NCI-H82 (cell line): ENCODE measurements around the gene CNOT8.
"Not testable (repeated sequence)": the region's sequence is repeated elsewhere in the genome, so short reads cannot be mapped to it uniquely, and the experiment has no call there.

Experiments
- DNase-seq: peaks from one replicate; lab custom pipeline; 2025; lab: John Stamatoyannopoulos, UW

Gene CNOT8

GRCh38 chr5:154865466-154866184, 7.2 kb downstream of the CNOT8 start:
- DNase-seq, result no peak

GRCh38 chr5:154866841-154867240, 8.4 kb downstream of the CNOT8 start:
- no peak for DNase-seq

- DNase-seq, result peak; percentile 28
Observed at GRCh38 chr5:154868702-154869101, 10.3 kb downstream of the CNOT8 start.

- no peak for DNase-seq
Observed at GRCh38 chr5:154871734-154872133, 13.3 kb downstream of the CNOT8 start.

- DNase-seq, result no peak
Observed at GRCh38 chr5:154873791-154874331, 15.4 kb downstream of the CNOT8 start.

GRCh38 chr5:154878642-154879335, 20.4 kb downstream of the CNOT8 start:
- DNase-seq, result no peak

- DNase-seq, result no peak
Observed at GRCh38 chr5:154881986-154882385, 23.6 kb downstream of the CNOT8 start.

- no peak for DNase-seq
Observed at GRCh38 chr5:154884424-154884823, 26.0 kb downstream of the CNOT8 start.

GRCh38 chr5:154885439-154885838, 27.0 kb downstream of the CNOT8 start:
- DNase-seq, result no peak

GRCh38 chr5:154892369-154892771, 33.9 kb downstream of the CNOT8 start:
- DNase-seq, result no peak

GRCh38 chr5:154893381-154893780, 35.0 kb downstream of the CNOT8 start:
- no peak for DNase-seq

- no peak for DNase-seq
Observed at GRCh38 chr5:154895606-154896561, 37.5 kb downstream of the CNOT8 start.

GRCh38 chr5:154896562-154897165, 38.2 kb downstream of the CNOT8 start:
- DNase-seq, result no peak

- DNase-seq, result no peak
Observed at GRCh38 chr5:154898210-154898609, 39.8 kb downstream of the CNOT8 start.

GRCh38 chr5:154899151-154899816, 40.9 kb downstream of the CNOT8 start:
- DNase-seq, result no peak

GRCh38 chr5:154900066-154900465, 41.6 kb downstream of the CNOT8 start:
- DNase-seq, result no peak

- DNase-seq, result no peak
Observed at GRCh38 chr5:154901276-154901675, 42.8 kb downstream of the CNOT8 start.

- DNase-seq, result no peak
Observed at GRCh38 chr5:154901913-154902312, 43.5 kb downstream of the CNOT8 start.

- DNase-seq, result not testable (repeated sequence)
Observed at GRCh38 chr5:154905601-154906000, 47.2 kb downstream of the CNOT8 start.

- DNase-seq, result no peak
Observed at GRCh38 chr5:154916874-154917273, 58.4 kb downstream of the CNOT8 start.

GRCh38 chr5:154917757-154918156, 59.3 kb downstream of the CNOT8 start:
- no peak for DNase-seq
